ENCODE data around the gene CNTD1. TPM values are rescaled to one million over a fixed set of nuclear protein-coding genes. Genes with fewer than 3 reads are reported as not detected.
A peak's percentile ranks its signal among the peaks of the same experiment; 100 is the strongest.
"Not testable (repeated sequence)": the region's sequence is repeated elsewhere in the genome, so short reads cannot be mapped to it uniquely, and the experiment has no call there.

Gene CNTD1
- total RNA-seq, 4 donors from 2014 or later = 0.17 to 1.4 TPM; not detected in 2

GRCh38 chr17:42849451-42850181 is 51.0 kb downstream of the CNTD1 start:
- intact Hi-C loops (cut with DNase I; ENCODE audit: low total_unique reads) = loop anchor here (5.0 to 10.0 kb wide), 2 partner anchors 85 to 148 kb away; partner anchors contain the start of gene RPL27

DNA sequence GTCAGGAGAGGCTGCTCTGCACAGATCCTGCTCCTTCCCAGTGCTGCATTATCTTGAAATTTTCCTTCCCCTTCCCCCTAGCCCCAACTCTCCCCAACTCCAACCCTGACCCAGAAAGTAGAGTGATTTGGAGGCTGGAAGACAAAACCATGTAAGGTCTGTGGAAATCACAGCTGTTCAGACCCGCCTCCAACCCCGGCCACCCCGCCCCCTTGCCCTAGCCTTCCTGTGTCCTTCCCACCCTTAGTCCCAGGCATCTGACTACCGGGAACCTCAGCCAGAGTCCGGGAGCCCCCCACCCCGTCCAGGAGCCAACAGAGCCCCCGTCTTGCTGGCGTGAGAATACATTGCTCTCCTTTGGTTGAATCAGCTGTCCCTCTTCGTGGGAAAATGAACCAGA is 52.3 kb downstream of the CNTD1 start, which contains the start of gene AOC3:
Gene AOC3 (plus strand): TSS at position 246 of the 400 bp plus-strand sequence. CDS start 145 bp downstream, at position 391.
- H3K4me3 ChIP-seq (ENCODE audit: low read depth, poor library complexity, severe bottlenecking) = no peak within 1 kb of the TSS
- intact Hi-C loops (cut with DNase I; ENCODE audit: low total_unique reads) = no loop called here
- TF ChIP-seq POLR2A (IDR thresholded peaks at IDR 0.05) = no peak
- no peak for TF ChIP-seq CTCF (IDR thresholded peaks at IDR 0.05)
- 42 to 45% methylated on average over 9 of the region's 9 CpGs for WGBS, 2 donors
- peak in 1 of 2 donors; percentile 85 for DNase-seq (ENCODE audit: low spot score in 2 of 2)

More at GRCh38 chr17:42849451-42850181, 51.0 kb downstream of the CNTD1 start:
- 54 to 60% methylated on average over 8 of the region's 8 CpGs for WGBS, 2 donors
- no peak for DNase-seq (ENCODE audit: low spot score in 2 of 2)
- no peak overlapping the region for H3K4me3 ChIP-seq (ENCODE audit: low read depth, poor library complexity, severe bottlenecking)
- no peak for TF ChIP-seq POLR2A (IDR thresholded peaks at IDR 0.05)
- no peak for TF ChIP-seq CTCF (IDR thresholded peaks at IDR 0.05)

GRCh38 chr17:42851371-42852240 is 52.9 kb downstream of the CNTD1 start:
- intact Hi-C loops (cut with DNase I; ENCODE audit: low total_unique reads); H3K4me3 ChIP-seq (ENCODE audit: low read depth, poor library complexity, severe bottlenecking); DNase-seq (ENCODE audit: low spot score in 2 of 2): not testable (repeated sequence)
- WGBS, 2 donors = 82 to 84% methylated on average over 7 to 14 of the region's 28 CpGs

DNA sequence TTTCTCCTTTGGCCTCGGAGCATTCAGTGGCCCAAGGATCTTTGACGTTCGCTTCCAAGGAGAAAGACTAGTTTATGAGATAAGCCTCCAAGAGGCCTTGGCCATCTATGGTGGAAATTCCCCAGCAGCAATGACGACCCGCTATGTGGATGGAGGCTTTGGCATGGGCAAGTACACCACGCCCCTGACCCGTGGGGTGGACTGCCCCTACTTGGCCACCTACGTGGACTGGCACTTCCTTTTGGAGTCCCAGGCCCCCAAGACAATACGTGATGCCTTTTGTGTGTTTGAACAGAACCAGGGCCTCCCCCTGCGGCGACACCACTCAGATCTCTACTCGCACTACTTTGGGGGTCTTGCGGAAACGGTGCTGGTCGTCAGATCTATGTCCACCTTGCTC is 53.7 kb downstream of the CNTD1 start:
- H3K4me3 ChIP-seq (ENCODE audit: low read depth, poor library complexity, severe bottlenecking) = no peak overlapping the region
- 81 to 84% methylated on average over 15 of the region's 15 CpGs for WGBS, 2 donors

GRCh38 chr17:42853004-42853403 is 54.3 kb downstream of the CNTD1 start:
- intact Hi-C loops (cut with DNase I; ENCODE audit: low total_unique reads) = no loop called here
- WGBS, 2 donors = 61 to 64% methylated on average over 4 of the region's 4 CpGs
- no peak overlapping the region for H3K4me3 ChIP-seq (ENCODE audit: low read depth, poor library complexity, severe bottlenecking)
- DNase-seq (ENCODE audit: low spot score in 2 of 2) = no peak
- no peak for TF ChIP-seq CTCF (IDR thresholded peaks at IDR 0.05)
- TF ChIP-seq POLR2A (IDR thresholded peaks at IDR 0.05) = no peak

More for the DNA sequence above, 53.7 kb downstream of the CNTD1 start:
- no peak for TF ChIP-seq CTCF (IDR thresholded peaks at IDR 0.05)
- no peak for TF ChIP-seq POLR2A (IDR thresholded peaks at IDR 0.05)
- no peak for DNase-seq (ENCODE audit: low spot score in 2 of 2)
- intact Hi-C loops (cut with DNase I; ENCODE audit: low total_unique reads) = no loop called here

- WGBS, 2 donors = 75 to 84% methylated on average over 5 of the region's 5 CpGs
- no peak for TF ChIP-seq POLR2A (IDR thresholded peaks at IDR 0.05)
- TF ChIP-seq CTCF (IDR thresholded peaks at IDR 0.05) = no peak
- no peak for DNase-seq (ENCODE audit: low spot score in 2 of 2)
- H3K4me3 ChIP-seq (ENCODE audit: low read depth, poor library complexity, severe bottlenecking) = no peak overlapping the region
- intact Hi-C loops (cut with DNase I; ENCODE audit: low total_unique reads) = no loop called here
Observed at GRCh38 chr17:42853597-42853967, 54.9 kb downstream of the CNTD1 start.

Data from lower leg skin (tissue), 4 donors.